GM19438 (cell line): Measurements from ENCODE around the gene OSBPL6.

Experiments used
- ATAC-seq: cut with Tn5 transposase; IDR thresholded peaks from one replicate; pipeline ENCODE4 v1.9.1; 2021; ENCODE audit warnings: low read depth; ENCODE audit not compliant: unreplicated experiment

OSBPL6 gene

GRCh38 chr2:178237488-178238153 is 43.3 kb downstream of the OSBPL6 start:
- no peak for ATAC-seq

- ATAC-seq, result no peak
Measured at GRCh38 chr2:178238154-178238521, 43.8 kb downstream of the OSBPL6 start.

- no peak for ATAC-seq
Measured at GRCh38 chr2:178238750-178239149, 44.4 kb downstream of the OSBPL6 start.

GRCh38 chr2:178241844-178242551 is 47.7 kb downstream of the OSBPL6 start:
- no peak for ATAC-seq

GRCh38 chr2:178242552-178242883 is 48.2 kb downstream of the OSBPL6 start:
- no peak for ATAC-seq

GRCh38 chr2:178243961-178244360 is 49.6 kb downstream of the OSBPL6 start:
- ATAC-seq, result no peak

GRCh38 chr2:178244777-178245176 is 50.5 kb downstream of the OSBPL6 start:
- ATAC-seq, result no peak

- ATAC-seq, result no peak
Measured at GRCh38 chr2:178246696-178247095, 52.4 kb downstream of the OSBPL6 start.

GRCh38 chr2:178247250-178247649 is 52.9 kb downstream of the OSBPL6 start:
- no peak for ATAC-seq

GRCh38 chr2:178250429-178250828 is 56.1 kb downstream of the OSBPL6 start:
- ATAC-seq, result no peak

- ATAC-seq, result no peak
Measured at GRCh38 chr2:178251151-178251955, 57.0 kb downstream of the OSBPL6 start.

- no peak for ATAC-seq
Measured at GRCh38 chr2:178256382-178257042, 62.2 kb downstream of the OSBPL6 start.

- ATAC-seq, result no peak
Measured at GRCh38 chr2:178257127-178257526, 62.8 kb downstream of the OSBPL6 start.

GRCh38 chr2:178258916-178259315 is 64.6 kb downstream of the OSBPL6 start:
- ATAC-seq, result no peak

GRCh38 chr2:178263159-178263860 is 69.0 kb downstream of the OSBPL6 start:
- ATAC-seq, result no peak

- no peak for ATAC-seq
Measured at GRCh38 chr2:178264211-178264610, 69.9 kb downstream of the OSBPL6 start.

GRCh38 chr2:178265851-178266250 is 71.5 kb downstream of the OSBPL6 start:
- ATAC-seq, result no peak

- no peak for ATAC-seq
Measured at GRCh38 chr2:178266445-178266844, 72.1 kb downstream of the OSBPL6 start.

- no peak for ATAC-seq
Measured at GRCh38 chr2:178267660-178268059, 73.3 kb downstream of the OSBPL6 start.

- no peak for ATAC-seq
Measured at GRCh38 chr2:178268435-178268834, 74.1 kb downstream of the OSBPL6 start.
